ENCODE measurements around the gene MTHFD2L.

Gene MTHFD2L

DNA sequence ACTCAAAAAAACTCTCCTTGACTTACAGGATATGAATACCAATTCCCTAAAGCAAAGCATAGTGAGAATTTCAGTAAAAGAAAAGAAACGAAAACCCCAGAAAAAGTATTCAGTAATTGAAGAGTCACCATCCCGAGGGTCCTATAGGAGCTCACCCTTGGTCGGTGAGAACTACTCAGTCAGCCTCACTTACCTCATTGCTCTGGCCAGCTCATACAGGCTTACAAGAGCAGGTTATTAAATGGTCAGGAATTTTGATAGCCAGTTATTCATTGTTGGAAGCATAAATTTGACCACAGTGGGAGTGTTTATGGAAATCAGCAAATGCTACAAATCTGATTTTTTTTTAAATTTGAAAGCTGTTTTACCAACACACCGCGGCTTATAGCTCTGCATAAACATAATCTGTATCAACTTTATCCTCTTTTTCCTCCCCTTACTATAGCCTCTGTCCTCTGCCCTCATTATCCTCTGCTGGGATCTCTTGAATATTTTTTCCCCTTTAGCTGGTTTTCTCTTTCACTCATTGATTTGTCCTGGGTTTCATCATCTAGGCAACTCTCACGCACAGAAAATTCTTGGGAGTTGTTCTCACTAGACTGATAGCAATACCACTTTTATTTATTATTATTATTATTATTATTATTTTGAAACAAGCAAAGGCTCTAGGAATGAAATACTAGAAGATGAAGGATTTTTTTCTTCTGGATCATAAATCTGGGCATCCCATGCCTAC lies 47.9 kb upstream of the MTHFD2L start:
- Histone ChIP-seq H3K9me3 (ENCODE audit: low read length) (no peaks in the 10 kb centered on the region), H4K20me1 (ENCODE audit: insufficient read depth, low read length) (no peaks in the 10 kb centered on the region), H3K27ac (ENCODE audit: low read depth, low read length, poor library complexity, severe bottlenecking) (no peak overlapping the region), H3K9ac (ENCODE audit: low read length) (no peak overlapping the region), H3K4me1 (ENCODE audit: insufficient read depth, low read length, severe bottlenecking) (no peaks in the 10 kb centered on the region), H3K4me2 (ENCODE audit: low read length) (no peak overlapping the region), H3K9me2 (ENCODE audit: low read depth, low read length) (no peaks in the 10 kb centered on the region), H3K79me2 (ENCODE audit: insufficient read depth, low read length) (no peaks in the 10 kb centered on the region), H3K4me3 (ENCODE audit: low read depth, low read length, poor library complexity, severe bottlenecking) (no peak overlapping the region), H3K27me3 (ENCODE audit: insufficient read depth, low read length) (no peaks in the 10 kb centered on the region; the same call in 1 of the 2 replicates), H3K36me3 (ENCODE audit: insufficient read depth, low read length) (no peaks in the 10 kb centered on the region), H3F3A (ENCODE audit: insufficient read depth, low read length) (no peaks in the 10 kb centered on the region), H2AFZ (ENCODE audit: low read length) (no peak overlapping the region)
- TF ChIP-seq CTCF (IDR thresholded peaks at IDR 0.05; ENCODE audit: low read length) (no peak), EZH2 (IDR thresholded peaks at IDR 0.05; ENCODE audit: borderline replicate concordance, low read length) (no peak)

- no peak overlapping the region for H2AFZ ChIP-seq (ENCODE audit: low read length)
- H3K4me3 ChIP-seq (ENCODE audit: low read depth, low read length, poor library complexity, severe bottlenecking): no peak overlapping the region
- H3K79me2 ChIP-seq (ENCODE audit: insufficient read depth, low read length): no peaks in the 10 kb centered on the region
- no peaks in the 10 kb centered on the region for H3K4me1 ChIP-seq (ENCODE audit: insufficient read depth, low read length, severe bottlenecking)
- H3K9me3 ChIP-seq (ENCODE audit: low read length): no peaks in the 10 kb centered on the region
- H4K20me1 ChIP-seq (ENCODE audit: insufficient read depth, low read length): no peaks in the 10 kb centered on the region
- H3K9me2 ChIP-seq (ENCODE audit: low read depth, low read length): no peaks in the 10 kb centered on the region
- H3K36me3 ChIP-seq (ENCODE audit: insufficient read depth, low read length): no peaks in the 10 kb centered on the region
- no peak overlapping the region for H3K9ac ChIP-seq (ENCODE audit: low read length)
- H3K4me2 ChIP-seq (ENCODE audit: low read length): no peak overlapping the region
- no peaks in the 10 kb centered on the region; the same call in 1 of the 2 replicates for H3K27me3 ChIP-seq (ENCODE audit: insufficient read depth, low read length)
- no peak overlapping the region for H3K27ac ChIP-seq (ENCODE audit: low read depth, low read length, poor library complexity, severe bottlenecking)
- TF ChIP-seq CTCF (IDR thresholded peaks at IDR 0.05; ENCODE audit: low read length) (no peak), EZH2 (IDR thresholded peaks at IDR 0.05; ENCODE audit: borderline replicate concordance, low read length) (no peak)
- no peaks in the 10 kb centered on the region for H3F3A ChIP-seq (ENCODE audit: insufficient read depth, low read length)
Measured at GRCh38 chr4:74110670-74111069, 47.2 kb upstream of the MTHFD2L start.

- TF ChIP-seq CTCF (IDR thresholded peaks at IDR 0.05; ENCODE audit: low read length): no peak
- no peak for TF ChIP-seq EZH2 (IDR thresholded peaks at IDR 0.05; ENCODE audit: borderline replicate concordance, low read length)
- Histone ChIP-seq H4K20me1 (ENCODE audit: insufficient read depth, low read length) (no peaks in the 10 kb centered on the region), H2AFZ (ENCODE audit: low read length) (no peak overlapping the region), H3F3A (ENCODE audit: insufficient read depth, low read length) (no peaks in the 10 kb centered on the region), H3K79me2 (ENCODE audit: insufficient read depth, low read length) (no peaks in the 10 kb centered on the region), H3K4me2 (ENCODE audit: low read length) (no peak overlapping the region), H3K9ac (ENCODE audit: low read length) (no peak overlapping the region), H3K9me2 (ENCODE audit: low read depth, low read length) (no peaks in the 10 kb centered on the region), H3K4me3 (ENCODE audit: low read depth, low read length, poor library complexity, severe bottlenecking) (no peak overlapping the region), H3K4me1 (ENCODE audit: insufficient read depth, low read length, severe bottlenecking) (no peaks in the 10 kb centered on the region), H3K27ac (ENCODE audit: low read depth, low read length, poor library complexity, severe bottlenecking) (no peak overlapping the region), H3K9me3 (ENCODE audit: low read length) (no peaks in the 10 kb centered on the region), H3K36me3 (ENCODE audit: insufficient read depth, low read length) (no peaks in the 10 kb centered on the region), H3K27me3 (ENCODE audit: insufficient read depth, low read length) (no peaks in the 10 kb centered on the region; the same call in 1 of the 2 replicates)
Measured at GRCh38 chr4:74111306-74111975, 46.5 kb upstream of the MTHFD2L start.

All from OCI-LY1 (cell line).